MM.1S (cell line): Measurements from ENCODE around the gene TBL1XR1.

Source experiments
- EZH2 ChIP-seq: fragments of 300-600 bp; sonication (generic); optimal IDR thresholded peaks from 2 replicates; pipeline ENCODE3; 2017; ENCODE audit warnings: low read depth, mild to moderate bottlenecking, antibody characterized with exemption, low read length, mixed read lengths
- TF ChIP-seq, protein P1 (sequence below): fragments of 300-600 bp; sonication (generic); IDR thresholded peaks from 2 replicates; pipeline ENCODE4 v1.5.1; 2016; ENCODE audit warnings: antibody characterized with exemption, low read length, mixed read lengths

DNA sequence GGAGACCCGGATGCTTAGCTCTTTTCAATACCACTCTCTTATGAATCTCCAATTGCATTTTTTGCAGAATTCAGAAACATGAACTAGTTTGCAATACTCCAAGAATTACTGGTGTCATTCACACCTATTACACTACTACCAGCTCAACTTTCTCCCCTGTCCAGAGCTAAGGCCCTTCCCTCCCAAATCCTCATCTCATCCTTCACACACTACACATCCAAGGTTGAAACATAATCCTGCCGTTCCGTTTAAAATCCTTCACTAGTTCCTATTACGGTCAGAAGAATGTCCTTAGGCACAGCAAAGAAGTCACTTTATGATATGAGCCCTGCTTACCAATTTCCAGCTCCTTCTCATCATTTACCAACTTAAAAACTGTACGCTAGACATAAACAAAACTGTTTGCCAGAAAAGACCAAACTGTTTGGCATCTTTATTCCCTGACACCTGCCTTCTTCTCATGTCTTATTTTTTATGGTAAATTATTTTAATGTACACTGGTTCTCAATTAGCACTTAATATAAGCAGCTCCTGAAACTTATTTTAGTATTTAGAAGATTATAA lies 22.6 kb downstream of the TBL1XR1 start:
- TF ChIP-seq EZH2, result no peak
- TF ChIP-seq, protein P1, sequence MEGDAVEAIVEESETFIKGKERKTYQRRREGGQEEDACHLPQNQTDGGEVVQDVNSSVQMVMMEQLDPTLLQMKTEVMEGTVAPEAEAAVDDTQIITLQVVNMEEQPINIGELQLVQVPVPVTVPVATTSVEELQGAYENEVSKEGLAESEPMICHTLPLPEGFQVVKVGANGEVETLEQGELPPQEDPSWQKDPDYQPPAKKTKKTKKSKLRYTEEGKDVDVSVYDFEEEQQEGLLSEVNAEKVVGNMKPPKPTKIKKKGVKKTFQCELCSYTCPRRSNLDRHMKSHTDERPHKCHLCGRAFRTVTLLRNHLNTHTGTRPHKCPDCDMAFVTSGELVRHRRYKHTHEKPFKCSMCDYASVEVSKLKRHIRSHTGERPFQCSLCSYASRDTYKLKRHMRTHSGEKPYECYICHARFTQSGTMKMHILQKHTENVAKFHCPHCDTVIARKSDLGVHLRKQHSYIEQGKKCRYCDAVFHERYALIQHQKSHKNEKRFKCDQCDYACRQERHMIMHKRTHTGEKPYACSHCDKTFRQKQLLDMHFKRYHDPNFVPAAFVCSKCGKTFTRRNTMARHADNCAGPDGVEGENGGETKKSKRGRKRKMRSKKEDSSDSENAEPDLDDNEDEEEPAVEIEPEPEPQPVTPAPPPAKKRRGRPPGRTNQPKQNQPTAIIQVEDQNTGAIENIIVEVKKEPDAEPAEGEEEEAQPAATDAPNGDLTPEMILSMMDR, result no peak
